ENCODE data around the gene MRTFA.

DNA sequence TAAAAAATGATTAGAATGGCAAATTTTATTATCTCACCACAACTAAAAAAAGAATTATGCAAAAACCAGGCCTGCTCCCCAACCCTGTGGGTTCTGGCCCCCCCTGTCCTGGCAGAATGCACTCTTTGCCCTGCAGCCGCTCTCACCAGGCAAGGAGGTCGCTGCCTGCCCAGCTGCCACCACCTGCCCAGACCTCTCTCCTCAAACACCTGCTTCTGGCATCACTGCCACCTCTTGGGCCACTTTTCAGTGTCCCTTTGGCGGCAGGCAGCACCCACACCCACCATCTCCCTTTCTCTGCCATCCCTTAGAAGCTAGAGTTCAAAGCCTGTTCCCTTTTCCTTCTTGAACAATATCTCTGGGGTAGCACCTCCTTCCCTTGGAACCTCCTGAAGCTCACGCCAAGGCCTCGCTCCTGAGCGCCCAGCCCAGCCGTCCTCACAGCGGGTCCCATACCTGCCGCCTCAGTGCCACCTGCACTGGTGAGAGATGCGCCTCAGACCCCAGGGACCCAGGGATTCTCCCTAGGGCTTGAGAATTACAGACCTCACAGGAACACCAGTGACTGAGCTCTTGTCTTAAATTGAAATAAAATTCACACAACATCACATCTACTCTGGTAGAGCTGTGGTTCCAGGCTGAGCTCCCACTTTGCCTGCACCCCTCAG, 221.5 kb downstream of the MRTFA start:
- TF ChIP-seq, protein P1, sequence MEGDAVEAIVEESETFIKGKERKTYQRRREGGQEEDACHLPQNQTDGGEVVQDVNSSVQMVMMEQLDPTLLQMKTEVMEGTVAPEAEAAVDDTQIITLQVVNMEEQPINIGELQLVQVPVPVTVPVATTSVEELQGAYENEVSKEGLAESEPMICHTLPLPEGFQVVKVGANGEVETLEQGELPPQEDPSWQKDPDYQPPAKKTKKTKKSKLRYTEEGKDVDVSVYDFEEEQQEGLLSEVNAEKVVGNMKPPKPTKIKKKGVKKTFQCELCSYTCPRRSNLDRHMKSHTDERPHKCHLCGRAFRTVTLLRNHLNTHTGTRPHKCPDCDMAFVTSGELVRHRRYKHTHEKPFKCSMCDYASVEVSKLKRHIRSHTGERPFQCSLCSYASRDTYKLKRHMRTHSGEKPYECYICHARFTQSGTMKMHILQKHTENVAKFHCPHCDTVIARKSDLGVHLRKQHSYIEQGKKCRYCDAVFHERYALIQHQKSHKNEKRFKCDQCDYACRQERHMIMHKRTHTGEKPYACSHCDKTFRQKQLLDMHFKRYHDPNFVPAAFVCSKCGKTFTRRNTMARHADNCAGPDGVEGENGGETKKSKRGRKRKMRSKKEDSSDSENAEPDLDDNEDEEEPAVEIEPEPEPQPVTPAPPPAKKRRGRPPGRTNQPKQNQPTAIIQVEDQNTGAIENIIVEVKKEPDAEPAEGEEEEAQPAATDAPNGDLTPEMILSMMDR (IDR thresholded peaks at IDR 0.05) = no peak
- TF ChIP-seq ZFX (IDR thresholded peaks at IDR 0.05; ENCODE audit: borderline replicate concordance) = no peak

Measured in 22Rv1 (cell line).